Suppressor macrophage treated with lipopolysaccharide for 1 hour (primary cell): ENCODE data around the gene DHRS7.

ENCODE experiments used
- DNase-seq, 3 donors: peaks; one replicate each; pipeline ENCODE4 v3.0.0-alpha.2; 2020 to 2022

DHRS7 gene

DNA sequence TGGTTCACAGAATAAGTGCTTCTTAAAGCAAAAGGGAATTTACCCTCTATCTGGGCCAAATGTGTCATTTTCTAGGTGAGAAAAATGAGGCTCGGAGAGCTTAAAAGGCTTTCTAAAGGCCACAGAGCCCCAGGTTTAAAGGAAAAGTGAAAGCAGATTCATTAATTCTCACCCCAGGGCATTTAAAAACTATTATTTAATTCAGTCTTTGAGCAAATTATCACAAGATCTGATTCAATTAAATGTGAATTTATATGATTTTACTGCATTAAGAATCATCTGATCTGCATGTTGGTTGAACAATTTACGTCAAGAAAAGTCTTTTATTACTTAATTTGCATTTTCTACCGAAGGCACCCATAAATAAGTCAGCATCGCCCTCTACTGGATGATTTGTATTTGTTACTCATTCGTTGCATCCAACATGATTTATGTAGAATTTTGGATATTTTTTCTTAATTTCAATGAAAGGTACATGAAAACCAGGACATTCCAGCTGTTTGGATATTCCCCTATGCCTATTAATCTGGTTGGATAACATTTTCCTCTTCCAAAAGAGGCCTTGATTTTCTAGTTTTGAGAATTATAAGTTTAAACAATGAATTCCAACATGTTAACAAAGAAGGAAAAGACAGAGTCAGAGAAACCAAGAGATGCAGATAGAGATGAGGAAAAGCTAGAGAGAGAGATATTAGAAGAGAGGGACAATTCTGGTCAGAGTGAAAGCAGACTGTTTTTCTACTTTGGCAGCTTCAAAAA lies 19.1 kb upstream of the DHRS7 start:
- peak; percentile 77 to 92 (median 87) for DNase-seq

- peak; percentile 17 to 64 (median 45) for DNase-seq
These were observed 18.5 kb upstream of the DHRS7 start for GRCh38 chr14:60183741-60184140.

GRCh38 chr14:60183138-60183537 lies 17.9 kb upstream of the DHRS7 start:
- DNase-seq = no peak

DNA sequence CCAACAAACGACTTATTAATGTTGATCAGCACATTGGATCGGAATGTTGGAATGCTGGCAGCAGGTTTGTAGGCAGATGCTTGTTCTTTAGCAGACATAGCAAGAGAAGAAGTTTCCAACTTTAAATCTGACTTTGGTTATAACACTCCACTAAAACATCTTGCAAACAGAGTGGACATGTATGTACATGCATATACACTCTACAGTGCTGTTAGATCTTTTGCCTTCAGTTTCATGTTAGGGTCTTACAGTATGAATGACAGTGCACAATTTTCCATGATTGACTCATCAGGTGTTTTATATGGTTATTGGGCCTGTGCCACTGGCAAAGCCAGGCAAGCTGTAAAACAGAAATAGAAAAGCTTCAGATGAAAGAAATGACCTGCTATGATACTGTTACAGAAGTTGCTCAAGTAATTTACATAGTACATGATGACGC lies 14.3 kb upstream of the DHRS7 start:
- no peak for DNase-seq

DNA sequence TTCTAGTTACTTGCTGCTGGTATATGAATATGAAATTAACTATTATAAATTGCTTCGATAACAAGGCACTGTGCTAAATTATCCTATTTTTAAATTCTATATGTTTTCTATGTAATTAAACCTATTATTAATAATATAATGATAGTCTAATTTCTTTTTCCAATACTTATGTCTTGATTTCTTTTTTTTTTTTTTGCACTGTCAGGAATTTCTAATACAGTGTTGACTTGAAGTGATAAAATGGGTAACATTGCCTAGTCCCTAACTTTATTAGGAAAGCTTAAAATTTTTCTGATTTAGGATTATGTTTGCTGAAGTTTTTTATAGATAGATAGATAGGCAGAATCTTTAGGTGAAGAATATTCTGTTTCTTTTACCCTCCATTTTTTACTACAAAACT lies 13.6 kb upstream of the DHRS7 start:
- DNase-seq = no peak

DNA sequence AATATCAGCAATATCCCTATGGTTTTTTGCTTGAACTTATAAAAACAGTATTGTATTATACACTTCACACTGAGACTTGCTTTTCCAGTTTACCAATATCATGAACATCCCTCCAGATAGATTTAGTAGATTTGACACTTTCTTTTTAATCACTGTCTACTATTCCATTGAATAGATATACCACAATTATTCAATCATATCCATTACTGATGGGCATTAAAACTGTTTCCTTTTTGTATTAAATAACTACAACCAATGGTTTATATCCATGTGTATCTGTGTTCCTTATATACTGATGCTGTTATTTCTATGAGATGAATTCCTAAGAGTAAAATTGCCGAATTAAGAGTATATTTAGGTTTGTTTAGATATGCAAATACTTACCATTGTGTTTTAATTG lies 13.0 kb upstream of the DHRS7 start:
- DNase-seq = no peak

DNA sequence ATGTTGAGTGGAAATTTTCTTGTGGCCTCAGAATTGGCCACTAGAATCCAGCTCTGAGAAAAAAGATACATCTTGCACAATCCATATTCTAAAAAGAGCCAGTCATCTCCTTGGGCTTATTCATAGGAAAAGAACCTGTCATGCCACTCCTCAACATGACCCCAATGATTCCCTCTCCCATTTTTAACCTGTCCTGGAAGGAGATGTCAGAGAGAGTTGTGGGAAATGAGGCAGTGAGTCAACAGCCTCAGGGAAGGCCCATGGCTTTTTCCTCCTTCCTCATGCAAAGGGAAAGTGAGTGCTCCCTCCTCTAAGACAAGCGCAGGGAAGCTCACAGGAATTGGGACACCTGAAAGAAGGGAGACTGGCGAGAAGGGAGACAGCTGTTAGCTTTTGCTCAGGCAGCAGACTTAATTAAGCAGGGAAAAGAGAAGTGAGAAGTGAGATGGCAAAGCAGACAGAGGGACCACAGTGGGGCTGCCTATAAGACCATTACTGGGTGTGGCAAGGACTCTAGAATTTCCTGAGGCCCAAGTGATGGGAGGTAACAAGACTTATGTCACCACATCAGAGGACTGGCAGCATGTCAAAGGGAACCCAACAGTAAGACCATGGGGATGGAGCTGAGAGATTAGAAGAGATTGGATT lies 10.2 kb upstream of the DHRS7 start:
- DNase-seq = no peak

DNA sequence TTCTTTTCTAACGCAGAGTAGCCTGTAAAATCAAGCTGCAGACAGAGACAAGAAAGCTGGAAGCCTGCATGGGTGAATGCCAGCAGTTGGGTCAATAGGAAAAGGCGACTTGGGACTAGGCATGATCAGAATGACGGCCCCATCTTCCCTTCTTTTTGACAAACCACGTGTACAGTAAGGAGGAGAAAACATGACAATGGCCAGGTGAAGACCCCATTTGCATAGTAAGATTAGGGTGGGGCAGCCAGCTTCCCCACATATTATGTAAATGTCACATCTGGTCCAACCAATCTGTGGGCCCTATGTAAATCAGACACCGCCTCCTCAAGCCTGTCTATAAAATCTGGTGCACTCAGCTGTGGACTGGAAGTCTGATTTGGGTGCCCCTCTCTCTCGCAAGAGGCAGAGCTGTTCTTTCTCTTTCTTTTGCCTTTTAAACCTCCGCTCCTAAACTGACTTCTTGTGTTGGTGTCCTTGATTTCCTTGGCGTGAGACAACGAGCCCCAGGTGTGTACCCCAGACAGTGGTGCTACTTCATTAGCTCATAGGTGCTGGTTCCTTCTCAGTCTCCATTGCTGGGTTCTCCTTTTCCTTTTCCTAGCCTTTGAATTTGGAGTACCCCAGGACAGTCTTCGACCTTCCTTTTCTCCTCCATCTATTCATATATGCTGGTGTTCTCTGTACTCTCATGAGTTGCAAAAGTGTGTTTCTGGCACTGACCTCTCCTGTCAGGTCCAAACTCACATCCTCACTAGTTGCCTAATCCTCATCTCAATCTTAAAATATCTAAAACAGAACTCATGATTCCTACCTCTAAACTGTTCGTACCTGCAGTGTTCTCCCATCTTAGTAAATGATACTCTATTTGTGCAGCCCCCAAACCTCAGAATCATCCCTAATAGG lies 9.4 kb upstream of the DHRS7 start:
- DNase-seq = no peak

DNA sequence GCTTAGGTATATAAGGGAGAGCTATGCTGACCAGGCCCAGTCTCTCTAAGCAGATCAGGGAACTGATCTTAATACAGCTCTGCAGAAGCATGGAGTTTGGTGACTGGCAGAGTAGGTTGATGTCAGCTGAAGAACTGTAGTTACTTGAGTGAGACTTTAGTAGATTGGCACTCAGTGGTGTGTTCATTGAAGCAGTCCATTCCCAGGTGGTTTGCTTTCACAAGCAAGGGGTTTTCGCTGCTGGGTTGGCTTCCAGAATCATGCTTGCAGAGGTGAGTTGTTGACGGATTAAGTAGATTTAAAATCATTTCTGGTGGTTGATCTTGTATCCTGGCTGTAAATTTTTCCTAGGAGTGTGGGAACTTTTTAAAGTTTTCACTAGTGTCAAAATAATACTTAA lies 6.5 kb upstream of the DHRS7 start:
- DNase-seq = no peak

GRCh38 chr14:60170948-60171347 lies 5.8 kb upstream of the DHRS7 start:
- DNase-seq = no peak

DNA sequence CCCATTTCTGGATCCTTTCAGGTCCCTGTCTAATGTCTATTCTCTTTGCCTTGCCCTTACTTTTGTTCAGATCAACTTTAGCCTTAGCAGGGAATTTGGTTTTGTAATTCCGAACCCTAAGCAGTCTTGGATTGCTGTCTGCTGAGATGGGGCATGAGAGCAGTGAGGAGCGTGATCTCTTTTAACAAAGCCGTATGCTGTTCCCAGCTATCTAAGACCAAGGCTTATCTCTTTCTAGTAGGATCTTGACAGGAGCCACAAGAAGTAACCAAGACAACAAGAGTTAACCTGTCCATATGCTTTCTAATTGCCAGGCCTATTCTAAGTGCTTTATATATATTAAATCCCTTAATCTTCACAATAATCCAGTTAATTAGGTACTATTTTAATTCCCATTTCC lies 4.5 kb upstream of the DHRS7 start:
- no peak for DNase-seq

DNA sequence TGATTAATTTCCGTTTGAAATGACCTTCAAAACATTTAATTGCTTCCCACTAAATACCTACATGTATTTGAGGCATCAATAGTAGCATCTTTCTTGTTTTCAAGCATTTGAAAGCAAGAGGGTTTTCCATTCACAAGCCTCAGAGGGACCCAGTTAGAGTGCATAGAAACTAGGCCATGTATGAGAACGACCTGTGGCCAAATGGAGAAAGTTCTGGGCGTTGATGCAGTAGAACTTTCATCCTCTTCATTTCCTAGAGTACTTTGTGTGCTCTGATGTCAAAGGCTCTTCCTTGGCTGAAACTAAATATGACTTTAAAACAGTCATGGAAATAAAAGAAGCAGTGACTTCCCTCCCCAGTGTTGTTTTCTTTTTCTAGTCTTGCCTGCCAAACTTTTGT lies 944 bp upstream of the DHRS7 start:
- DNase-seq = no peak

- DNase-seq = no peak
These were observed 314 bp upstream of the DHRS7 start for GRCh38 chr14:60165547-60165876.

- DNase-seq = no peak
These were observed 840 bp downstream of the DHRS7 start for GRCh38 chr14:60164404-60164711.

- DNase-seq = no peak
These were observed 1.5 kb downstream of the DHRS7 start for GRCh38 chr14:60163693-60164092.

DNA sequence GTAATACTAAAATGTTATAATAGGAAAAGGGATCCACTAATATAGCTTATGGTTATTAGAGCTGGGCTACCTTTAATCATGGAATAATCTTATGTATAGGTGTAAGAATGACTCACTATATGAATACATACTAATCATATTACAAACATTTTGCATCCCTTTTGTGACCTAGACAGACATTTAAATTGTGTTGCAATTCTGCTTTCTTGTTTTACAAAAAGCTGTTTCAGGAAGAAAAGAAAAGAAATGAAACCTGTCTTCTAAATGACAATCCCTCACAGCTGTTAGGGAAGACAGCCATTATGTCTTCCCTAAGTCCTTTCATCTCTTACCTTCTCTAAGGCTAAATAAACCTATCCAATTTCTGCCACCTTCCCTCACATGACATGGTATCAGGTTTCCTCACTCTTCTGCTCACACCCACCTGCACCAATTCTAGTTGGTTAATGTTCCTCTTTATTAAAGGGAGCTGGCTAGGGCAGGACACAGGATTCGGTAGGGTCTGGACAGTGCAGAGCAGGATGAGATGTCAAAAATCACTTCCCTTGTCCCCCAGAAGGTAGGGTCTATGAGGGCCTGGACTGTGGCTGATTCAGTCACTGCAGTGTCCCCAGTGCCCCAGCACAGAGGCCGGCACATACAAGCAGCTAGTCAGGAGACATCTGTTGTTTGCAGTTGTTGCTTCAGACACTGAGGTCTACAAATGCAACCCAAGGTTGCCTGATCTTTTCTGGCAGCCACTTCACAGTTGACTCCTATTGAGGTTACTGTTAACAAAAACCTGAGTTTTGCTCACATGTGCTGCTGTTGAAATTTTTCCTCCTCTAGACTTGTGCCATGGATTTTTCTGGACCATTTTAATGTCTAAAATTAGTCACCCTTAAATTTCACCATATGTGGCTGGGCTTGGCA lies 3.7 kb downstream of the DHRS7 start:
- DNase-seq = no peak

DNA sequence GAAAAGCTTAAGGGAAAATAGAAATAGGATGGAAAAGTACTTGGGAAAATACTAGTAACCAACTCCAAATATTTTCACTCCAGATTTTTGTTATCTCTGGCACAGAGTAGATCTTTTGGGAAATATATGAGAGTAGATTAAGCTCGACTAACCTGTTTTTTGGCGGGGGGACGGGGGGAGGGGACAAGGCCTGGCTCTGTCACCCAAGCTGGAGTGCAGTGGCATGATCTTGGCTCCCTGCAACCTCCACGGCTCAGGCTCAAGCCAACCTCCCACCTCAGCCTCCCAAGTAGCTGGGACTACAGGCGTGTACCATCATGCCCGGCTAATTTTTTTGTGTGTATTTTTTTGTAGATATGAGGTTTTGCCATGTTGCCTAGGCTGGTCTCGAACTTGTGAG lies 4.8 kb downstream of the DHRS7 start:
- DNase-seq = no peak

DNA sequence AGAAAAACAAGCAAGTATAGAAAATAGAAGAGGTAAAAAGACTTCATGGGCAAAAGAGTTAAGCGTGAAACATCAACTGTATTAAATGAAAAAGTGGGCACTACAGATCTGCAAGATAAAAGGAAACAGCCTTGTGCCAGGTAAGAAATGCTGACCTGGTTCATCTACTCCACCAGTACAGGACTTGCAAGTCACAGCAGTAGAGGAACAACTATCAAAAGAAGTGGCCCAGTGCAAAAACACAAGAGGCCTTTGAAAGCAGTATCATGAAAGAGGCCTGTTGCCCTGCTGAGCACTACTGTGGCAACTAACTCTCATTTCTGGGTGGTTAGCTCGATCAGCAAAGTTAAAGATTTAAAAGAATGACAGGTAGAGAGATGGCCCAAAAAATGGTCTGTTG lies 10.5 kb downstream of the DHRS7 start:
- no peak for DNase-seq

DNA sequence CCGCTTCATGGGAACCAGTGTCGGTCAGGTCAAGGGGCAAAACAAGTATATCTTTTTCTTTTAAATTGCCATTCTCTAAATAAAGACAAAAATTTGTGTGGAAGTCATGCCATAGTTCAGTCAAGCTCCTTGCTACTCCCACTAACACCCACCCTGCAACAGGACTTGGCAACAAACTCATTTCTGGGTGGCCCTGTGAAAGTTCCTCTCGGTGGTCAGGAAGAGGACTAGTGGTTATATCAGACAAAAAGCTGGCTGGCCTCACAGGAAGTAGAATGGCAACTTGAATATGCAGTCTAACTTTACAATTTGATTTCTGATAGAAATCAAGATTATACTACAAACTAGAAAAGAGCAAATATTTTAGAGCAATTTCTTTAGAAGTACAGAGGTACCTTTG lies 11.2 kb downstream of the DHRS7 start:
- DNase-seq = peak; percentile 25 to 28 (median 26)

DNA sequence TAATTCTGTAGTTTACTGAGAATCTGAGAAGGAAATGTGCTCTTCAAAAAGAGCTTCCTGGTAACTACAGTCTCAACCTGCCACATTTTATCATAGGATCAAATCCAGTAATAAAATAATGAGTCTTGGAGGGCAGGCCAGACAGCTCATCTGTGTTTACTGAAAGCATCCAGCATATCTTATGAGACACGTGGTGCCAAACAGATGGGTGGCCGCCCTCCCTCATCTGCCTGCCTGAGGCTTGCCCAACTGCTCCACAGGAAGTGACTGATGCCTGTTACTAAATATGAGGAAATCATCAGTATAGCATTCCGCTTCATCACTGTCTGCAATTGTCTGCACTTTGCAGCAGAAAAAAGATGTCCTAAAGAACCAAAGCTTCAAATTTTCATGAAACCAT lies 13.5 kb downstream of the DHRS7 start:
- DNase-seq = peak; percentile 86 to 93 (median 92)

GRCh38 chr14:60134702-60135101 lies 30.5 kb downstream of the DHRS7 start:
- DNase-seq = no peak

GRCh38 chr14:60133487-60133886 lies 31.7 kb downstream of the DHRS7 start:
- DNase-seq = no peak

DNA sequence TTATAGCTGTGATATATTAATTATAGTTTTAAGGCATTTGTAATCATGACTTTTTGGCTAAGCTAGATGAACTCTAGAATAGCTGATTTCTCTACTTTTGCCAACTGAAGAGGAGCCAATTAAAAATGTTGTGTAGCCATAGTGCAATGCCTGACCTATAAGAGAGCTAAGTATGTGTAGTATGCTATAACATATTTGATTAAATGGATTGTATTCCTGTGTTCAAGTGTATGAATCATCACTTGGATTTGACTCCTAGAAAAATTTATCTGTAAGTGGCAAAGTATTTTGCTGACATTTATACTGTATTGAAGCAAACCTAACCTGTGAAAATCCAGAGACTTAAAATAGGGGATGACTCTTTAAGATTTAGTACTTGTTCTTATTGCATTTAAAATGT lies 39.3 kb downstream of the DHRS7 start:
- DNase-seq = no peak
